Astrocyte (in vitro differentiated cells and primary cell): ENCODE data around the gene AGPS. TPM values are rescaled to one million over a fixed set of nuclear protein-coding genes. Genes with fewer than 3 reads are reported as not detected.

Experiments
- DNase-seq: peaks from one replicate; pipeline ENCODE4 v3.0.0-alpha.2; 2010; ENCODE audit warnings: low read depth
- FAIRE-seq: peaks from 2 replicates; lab custom pipeline; 2011; peaks lifted over from hg19 to GRCh38; lab: Jason Lieb, UNC
- H2AFZ ChIP-seq: 2 replicates; pipeline ENCODE4 v1.6.0; 2012; ENCODE audit warnings: low read depth, low read length, inconsistent platforms
- H3K27ac ChIP-seq: 2 replicates; pipeline ENCODE4 v1.5.1; 2011; ENCODE audit warnings: low read depth, low read length, inconsistent platforms
- H3K27me3 ChIP-seq: 2 replicates; pipeline ENCODE4 v1.6.0; 2011; ENCODE audit warnings: low read length, inconsistent platforms; ENCODE audit not compliant: insufficient read depth
- H3K36me3 ChIP-seq: 2 replicates; pipeline ENCODE4 v1.5.1; 2011; ENCODE audit warnings: low read length, inconsistent platforms; ENCODE audit not compliant: insufficient read depth
- H3K4me1 ChIP-seq: 2 replicates; pipeline ENCODE4 v1.5.1; 2011; ENCODE audit warnings: low read length, inconsistent platforms; ENCODE audit not compliant: insufficient read depth
- H3K4me2 ChIP-seq: 2 replicates; pipeline ENCODE4 v1.6.0; 2012; ENCODE audit warnings: low read length, inconsistent platforms
- H3K4me3 ChIP-seq: 2 replicates; pipeline ENCODE4 v1.5.1; 2011; ENCODE audit warnings: low read depth, mild to moderate bottlenecking, low read length, inconsistent platforms; ENCODE audit not compliant: insufficient read depth
- H3K79me2 ChIP-seq: 2 replicates; pipeline ENCODE4 v1.6.0; 2012; ENCODE audit warnings: mild to moderate bottlenecking, low read length, inconsistent platforms; ENCODE audit not compliant: insufficient read depth
- H3K9ac ChIP-seq: 2 replicates; pipeline ENCODE4 v1.6.0; 2012; ENCODE audit warnings: mild to moderate bottlenecking, low read length, inconsistent platforms
- H3K9me3 ChIP-seq: 2 replicates; pipeline ENCODE4 v1.5.1; 2012; ENCODE audit warnings: low read depth, mild to moderate bottlenecking, low read length, inconsistent platforms; ENCODE audit not compliant: insufficient read depth
- H4K20me1 ChIP-seq: 2 replicates; pipeline ENCODE4 v1.6.0; 2012; ENCODE audit warnings: low read length, inconsistent platforms; ENCODE audit not compliant: insufficient read depth
- H3K27ac Mint-ChIP-seq: one replicate; pipeline ENCODE4 v1.8.0; 2021; ENCODE audit warnings: mild to moderate bottlenecking, mixed read lengths; ENCODE audit not compliant: unreplicated experiment
- H3K27me3 Mint-ChIP-seq: one replicate; pipeline ENCODE4 v1.8.0; 2021; ENCODE audit warnings: low read depth, mixed read lengths; ENCODE audit not compliant: unreplicated experiment
- H3K36me3 Mint-ChIP-seq: one replicate; pipeline ENCODE4 v1.8.0; 2021; ENCODE audit warnings: low read depth, mixed read lengths; ENCODE audit not compliant: unreplicated experiment
- H3K4me1 Mint-ChIP-seq: one replicate; pipeline ENCODE4 v1.8.0; 2021; ENCODE audit warnings: low read depth, mixed read lengths; ENCODE audit not compliant: unreplicated experiment
- H3K4me3 Mint-ChIP-seq: one replicate; pipeline ENCODE4 v1.8.0; 2021; ENCODE audit warnings: mild to moderate bottlenecking, moderate library complexity, mixed read lengths; ENCODE audit not compliant: unreplicated experiment
- H3K9me3 Mint-ChIP-seq: one replicate; pipeline ENCODE4 v1.8.0; 2021; ENCODE audit warnings: mild to moderate bottlenecking, mixed read lengths; ENCODE audit not compliant: unreplicated experiment
- EZH2 ChIP-seq: IDR thresholded peaks from 2 replicates; pipeline ENCODE4 v1.6.1; 2012; ENCODE audit warnings: mild to moderate bottlenecking, low read length, inconsistent platforms; ENCODE audit not compliant: insufficient read depth
- total RNA-seq: library from RNA; stranded (reverse); gene quantifications from 2 replicates; pipeline ENCODE4 v1.2.1, GENCODE V29; 2021
- TF ChIP-seq, protein P1 (sequence below): IDR thresholded peaks from 2 replicates; pipeline ENCODE4 v1.5.1; 2011; ENCODE audit warnings: low read depth, mild to moderate bottlenecking, inconsistent platforms, low read length, moderate library complexity; ENCODE audit not compliant: insufficient read depth

The AGPS gene
- total RNA-seq, 1 donor from 2014 or later: 66.2 TPM

DNA sequence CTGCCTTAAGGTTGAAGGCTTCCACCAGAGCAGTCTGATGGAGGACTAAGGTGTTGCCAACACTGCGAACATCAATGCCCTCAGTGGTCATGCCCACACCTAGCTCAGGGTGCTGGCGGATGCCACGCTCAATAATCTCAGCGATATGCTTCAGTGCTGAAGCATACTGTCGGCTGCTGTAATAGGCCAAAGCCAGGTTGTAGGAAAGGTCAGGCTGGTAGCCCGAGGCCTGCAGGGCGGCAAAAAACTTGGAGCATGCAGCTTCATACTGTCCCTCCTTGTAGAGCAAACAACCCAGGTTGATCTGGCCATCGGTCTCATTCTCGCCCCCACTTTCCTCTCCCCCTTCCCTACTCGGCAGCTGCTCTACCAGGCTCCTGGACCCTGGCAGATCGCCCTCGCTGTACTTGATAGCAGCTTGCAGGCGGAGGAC lies 159.4 kb downstream of the AGPS start:
- FAIRE-seq: no peak
- peak overlapping the region; percentile 84 for H3K4me2 ChIP-seq
- no peak for TF ChIP-seq EZH2
- TF ChIP-seq, protein P1, sequence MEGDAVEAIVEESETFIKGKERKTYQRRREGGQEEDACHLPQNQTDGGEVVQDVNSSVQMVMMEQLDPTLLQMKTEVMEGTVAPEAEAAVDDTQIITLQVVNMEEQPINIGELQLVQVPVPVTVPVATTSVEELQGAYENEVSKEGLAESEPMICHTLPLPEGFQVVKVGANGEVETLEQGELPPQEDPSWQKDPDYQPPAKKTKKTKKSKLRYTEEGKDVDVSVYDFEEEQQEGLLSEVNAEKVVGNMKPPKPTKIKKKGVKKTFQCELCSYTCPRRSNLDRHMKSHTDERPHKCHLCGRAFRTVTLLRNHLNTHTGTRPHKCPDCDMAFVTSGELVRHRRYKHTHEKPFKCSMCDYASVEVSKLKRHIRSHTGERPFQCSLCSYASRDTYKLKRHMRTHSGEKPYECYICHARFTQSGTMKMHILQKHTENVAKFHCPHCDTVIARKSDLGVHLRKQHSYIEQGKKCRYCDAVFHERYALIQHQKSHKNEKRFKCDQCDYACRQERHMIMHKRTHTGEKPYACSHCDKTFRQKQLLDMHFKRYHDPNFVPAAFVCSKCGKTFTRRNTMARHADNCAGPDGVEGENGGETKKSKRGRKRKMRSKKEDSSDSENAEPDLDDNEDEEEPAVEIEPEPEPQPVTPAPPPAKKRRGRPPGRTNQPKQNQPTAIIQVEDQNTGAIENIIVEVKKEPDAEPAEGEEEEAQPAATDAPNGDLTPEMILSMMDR: no peak
- peak overlapping the region; percentile 100 for H3K27ac ChIP-seq
- H2AFZ ChIP-seq: peak overlapping the region; percentile 96
- Mint-ChIP-seq H3K36me3 (peaks cover 2% of the 10 kb centered on the region), H3K27me3 (no peaks in the 10 kb centered on the region), H3K9me3 (no peaks in the 10 kb centered on the region), H3K27ac (peak overlapping the region; percentile 100), H3K4me3 (peak overlapping the region; percentile 99), H3K4me1 (peaks cover 2% of the 10 kb centered on the region)
- H4K20me1 ChIP-seq: no peaks in the 10 kb centered on the region
- no peaks in the 10 kb centered on the region for H3K27me3 ChIP-seq
- H3K4me1 ChIP-seq: peaks cover 2% of the 10 kb centered on the region
- no peaks in the 10 kb centered on the region for H3K9me3 ChIP-seq
- no peaks in the 10 kb centered on the region for H3K79me2 ChIP-seq
- peak overlapping the region; percentile 82 for H3K4me3 ChIP-seq
- H3K9ac ChIP-seq: peak overlapping the region; percentile 99
- no peak for DNase-seq
- H3K36me3 ChIP-seq: no peaks in the 10 kb centered on the region

DNA sequence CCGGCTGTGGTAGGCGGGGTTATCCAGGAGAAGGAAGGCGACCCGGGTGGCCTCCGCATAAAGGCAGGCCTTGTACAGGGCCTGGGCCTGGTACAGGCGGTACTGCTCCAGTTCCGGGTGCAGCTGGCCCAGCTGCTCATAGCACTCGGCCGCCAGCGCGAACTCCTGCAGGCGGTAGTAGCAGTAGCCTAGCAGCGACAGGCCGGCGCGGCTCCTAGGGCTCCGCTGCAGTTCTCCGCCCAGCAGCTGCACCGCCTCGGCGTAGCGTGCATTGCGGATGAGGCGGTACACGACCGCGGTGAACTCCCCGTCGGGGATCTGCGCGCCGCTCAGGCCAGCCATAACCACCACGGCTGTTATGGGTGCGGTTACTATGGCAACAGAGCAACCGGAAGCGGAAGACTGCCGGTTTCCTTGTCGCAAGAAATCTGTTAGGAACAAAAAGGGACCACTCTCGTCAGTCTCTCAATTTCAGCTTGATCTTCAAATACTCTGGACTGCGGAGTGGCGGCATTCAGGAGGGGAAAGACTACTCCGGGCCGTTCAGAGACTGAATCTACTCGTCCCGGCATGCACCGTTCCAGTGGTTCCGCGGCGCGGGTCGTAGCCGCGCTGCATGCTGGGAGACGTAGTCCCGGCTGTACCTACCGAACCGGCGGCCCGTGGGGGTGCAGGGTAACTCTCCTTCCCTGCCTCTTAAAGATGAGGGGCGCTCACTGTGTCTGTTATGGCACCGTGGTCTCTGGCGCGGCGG lies 160.0 kb downstream of the AGPS start:
- TF ChIP-seq, protein P1: no peak
- no peak for TF ChIP-seq EZH2
- Mint-ChIP-seq H3K4me1 (peaks cover 2% of the 10 kb centered on the region), H3K4me3 (peak overlapping the region; percentile 99), H3K27me3 (no peaks in the 10 kb centered on the region), H3K27ac (peak overlapping the region; percentile 100), H3K36me3 (peaks cover 2% of the 10 kb centered on the region), H3K9me3 (peaks cover 5% of the 10 kb centered on the region)
- H3K36me3 ChIP-seq: no peaks in the 10 kb centered on the region
- DNase-seq (peak; percentile 82), FAIRE-seq (no peak)
- H3K79me2 ChIP-seq: no peaks in the 10 kb centered on the region
- peak overlapping the region; percentile 99 for H3K9ac ChIP-seq
- peaks cover 2% of the 10 kb centered on the region for H3K4me1 ChIP-seq
- peak overlapping the region; percentile 96 for H2AFZ ChIP-seq
- no peaks in the 10 kb centered on the region for H3K27me3 ChIP-seq
- H3K4me2 ChIP-seq: peak overlapping the region; percentile 84
- H3K27ac ChIP-seq: peak overlapping the region; percentile 100
- H3K9me3 ChIP-seq: no peaks in the 10 kb centered on the region
- peak overlapping the region; percentile 82 for H3K4me3 ChIP-seq
- no peaks in the 10 kb centered on the region for H4K20me1 ChIP-seq
